Omental fat pad (tissue), 4 donors: Measurements from ENCODE around the gene RHOV. TPM values are rescaled to one million over a fixed set of nuclear protein-coding genes. Genes with fewer than 3 reads are reported as not detected.

Source experiments
- ATAC-seq: fragments of 150-250 bp; one replicate; pipeline ENCODE4 v1.9.1; 2016; ENCODE audit warnings: mild to moderate bottlenecking, moderate library complexity; ENCODE audit not compliant: low FRiP score
- DNase-seq: peaks from one replicate; pipeline ENCODE4 v3.0.0-alpha.2; 2019; ENCODE audit warnings: low spot score
- total RNA-seq, 4 donors: library from RNA; depleted of rRNA; stranded (reverse); fragments of >200 nt; gene quantifications; one replicate each; pipeline ENCODE4 v1.1.0, GENCODE V29; 2016
- TF ChIP-seq, protein P1 (sequence below), 3 donors: fragments of 450-650 bp; IDR thresholded peaks; one replicate each; pipeline ENCODE4 v1.5.1; 2016 to 2017; ENCODE audit warnings: antibody characterized with exemption in 3 of 3, mild to moderate bottlenecking in 3 of 3, moderate library complexity in 2 of 3

Gene RHOV
- total RNA-seq, 4 donors from 2014 or later = not detected

DNA sequence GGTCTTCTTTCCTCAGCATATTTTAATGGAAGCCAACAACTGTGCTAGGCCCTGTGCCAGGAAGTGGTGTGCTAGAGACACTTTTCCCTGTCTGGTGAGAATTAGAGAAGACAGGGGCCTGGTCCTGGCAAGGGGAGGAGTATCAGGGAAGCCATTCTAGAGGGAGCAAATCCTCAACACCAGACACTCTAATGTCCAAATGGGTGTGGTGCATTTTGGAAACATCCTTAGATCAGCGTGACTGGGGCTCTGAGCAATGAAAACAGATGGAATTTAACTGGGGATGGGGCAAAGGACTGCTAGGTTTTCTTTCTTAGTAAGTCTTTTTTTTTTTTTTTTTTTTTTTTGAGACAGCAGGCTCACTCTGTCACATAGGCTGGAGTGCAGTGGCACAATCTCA, 12.6 kb upstream of the RHOV start:
- DNase-seq = no peak
- ATAC-seq = no peak
- TF ChIP-seq, protein P1, sequence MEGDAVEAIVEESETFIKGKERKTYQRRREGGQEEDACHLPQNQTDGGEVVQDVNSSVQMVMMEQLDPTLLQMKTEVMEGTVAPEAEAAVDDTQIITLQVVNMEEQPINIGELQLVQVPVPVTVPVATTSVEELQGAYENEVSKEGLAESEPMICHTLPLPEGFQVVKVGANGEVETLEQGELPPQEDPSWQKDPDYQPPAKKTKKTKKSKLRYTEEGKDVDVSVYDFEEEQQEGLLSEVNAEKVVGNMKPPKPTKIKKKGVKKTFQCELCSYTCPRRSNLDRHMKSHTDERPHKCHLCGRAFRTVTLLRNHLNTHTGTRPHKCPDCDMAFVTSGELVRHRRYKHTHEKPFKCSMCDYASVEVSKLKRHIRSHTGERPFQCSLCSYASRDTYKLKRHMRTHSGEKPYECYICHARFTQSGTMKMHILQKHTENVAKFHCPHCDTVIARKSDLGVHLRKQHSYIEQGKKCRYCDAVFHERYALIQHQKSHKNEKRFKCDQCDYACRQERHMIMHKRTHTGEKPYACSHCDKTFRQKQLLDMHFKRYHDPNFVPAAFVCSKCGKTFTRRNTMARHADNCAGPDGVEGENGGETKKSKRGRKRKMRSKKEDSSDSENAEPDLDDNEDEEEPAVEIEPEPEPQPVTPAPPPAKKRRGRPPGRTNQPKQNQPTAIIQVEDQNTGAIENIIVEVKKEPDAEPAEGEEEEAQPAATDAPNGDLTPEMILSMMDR (IDR thresholded peaks at IDR 0.05) = no peak

DNA sequence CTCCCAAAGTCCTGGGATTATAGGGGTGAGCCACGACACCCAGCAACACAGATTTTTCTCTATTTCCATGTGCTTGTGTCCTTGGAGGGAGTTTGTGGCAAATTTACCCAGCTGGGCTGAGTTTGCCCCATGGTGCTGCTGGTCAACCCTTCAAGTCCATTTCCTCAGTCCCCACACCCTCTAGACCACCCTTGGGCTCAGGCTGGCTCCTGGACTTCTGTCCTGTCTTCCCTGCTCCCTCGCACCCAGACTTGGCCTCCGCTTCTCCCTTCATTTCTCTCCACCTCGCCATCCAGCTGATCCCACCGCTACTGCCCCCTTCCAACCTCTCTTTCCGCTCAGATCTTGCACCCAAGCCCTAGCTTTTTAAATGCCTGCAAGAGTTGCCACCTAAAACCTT, 7.3 kb upstream of the RHOV start:
- TF ChIP-seq, protein P1 (IDR thresholded peaks at IDR 0.05) = no peak
- ATAC-seq (no peak), DNase-seq (no peak)

DNA sequence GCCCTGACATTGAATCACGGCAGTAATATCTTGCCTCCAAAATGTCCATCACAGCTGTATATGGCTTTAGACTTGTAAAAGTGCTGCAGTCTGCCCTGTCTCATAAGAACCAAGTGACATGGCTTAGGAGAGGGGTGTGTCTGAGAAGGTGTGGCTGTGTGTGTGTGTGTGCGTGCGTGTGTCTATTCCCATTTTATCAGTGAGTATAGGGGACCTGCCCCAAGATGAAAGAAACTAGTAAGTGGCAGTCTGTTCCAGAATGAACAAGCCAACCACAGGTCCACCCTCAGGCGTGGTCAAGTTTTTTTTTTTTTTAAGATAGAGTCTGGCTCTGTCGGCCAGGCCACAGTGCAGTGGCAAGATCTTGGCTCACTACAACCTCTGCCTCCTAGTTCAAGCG, 5.6 kb upstream of the RHOV start:
- no peak for ATAC-seq
- TF ChIP-seq, protein P1 (IDR thresholded peaks at IDR 0.05) = no peak
- no peak for DNase-seq

DNA sequence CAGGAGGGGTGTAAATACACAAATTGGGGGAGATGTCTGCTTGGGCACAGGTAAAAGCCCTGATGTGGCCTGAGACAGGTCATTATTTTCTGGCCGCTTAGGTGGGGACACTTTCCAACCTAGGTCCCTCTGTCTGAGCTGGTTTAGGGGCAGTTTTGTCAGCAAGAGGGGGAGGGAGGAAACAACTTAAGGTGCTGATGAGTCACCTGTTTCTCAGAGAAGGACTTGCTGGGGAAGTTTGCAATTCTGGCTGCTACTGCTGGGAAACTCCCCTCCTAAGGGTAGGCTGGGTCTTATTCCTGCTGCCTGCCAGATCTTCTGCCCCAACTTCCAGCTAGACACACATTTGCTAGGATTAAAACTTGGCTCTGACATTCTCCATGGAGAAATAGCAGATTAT, 4.8 kb upstream of the RHOV start:
- DNase-seq = no peak
- no peak for ATAC-seq
- TF ChIP-seq, protein P1 (IDR thresholded peaks at IDR 0.05) = no peak

DNA sequence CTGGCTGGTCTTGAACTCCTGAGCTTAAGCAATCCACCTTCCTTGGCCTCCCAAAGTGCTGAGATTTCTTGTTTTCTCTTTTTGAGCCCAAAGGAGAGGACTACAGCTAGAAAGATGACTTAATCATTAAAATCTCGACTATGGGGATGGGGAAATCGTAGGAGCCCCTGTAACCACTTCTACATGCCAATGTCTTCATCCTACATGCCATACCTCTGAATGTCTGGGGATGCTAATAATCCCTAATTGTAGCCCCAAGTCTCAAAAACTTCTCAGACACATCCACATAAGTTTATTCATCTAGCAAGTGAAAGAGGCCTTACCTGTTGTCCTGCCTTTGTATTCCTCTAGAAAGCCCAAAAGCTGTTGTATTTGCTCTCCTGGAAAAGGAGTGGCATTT, 3.7 kb upstream of the RHOV start:
- ATAC-seq = no peak
- DNase-seq = no peak
- TF ChIP-seq, protein P1 (IDR thresholded peaks at IDR 0.05) = no peak

DNA sequence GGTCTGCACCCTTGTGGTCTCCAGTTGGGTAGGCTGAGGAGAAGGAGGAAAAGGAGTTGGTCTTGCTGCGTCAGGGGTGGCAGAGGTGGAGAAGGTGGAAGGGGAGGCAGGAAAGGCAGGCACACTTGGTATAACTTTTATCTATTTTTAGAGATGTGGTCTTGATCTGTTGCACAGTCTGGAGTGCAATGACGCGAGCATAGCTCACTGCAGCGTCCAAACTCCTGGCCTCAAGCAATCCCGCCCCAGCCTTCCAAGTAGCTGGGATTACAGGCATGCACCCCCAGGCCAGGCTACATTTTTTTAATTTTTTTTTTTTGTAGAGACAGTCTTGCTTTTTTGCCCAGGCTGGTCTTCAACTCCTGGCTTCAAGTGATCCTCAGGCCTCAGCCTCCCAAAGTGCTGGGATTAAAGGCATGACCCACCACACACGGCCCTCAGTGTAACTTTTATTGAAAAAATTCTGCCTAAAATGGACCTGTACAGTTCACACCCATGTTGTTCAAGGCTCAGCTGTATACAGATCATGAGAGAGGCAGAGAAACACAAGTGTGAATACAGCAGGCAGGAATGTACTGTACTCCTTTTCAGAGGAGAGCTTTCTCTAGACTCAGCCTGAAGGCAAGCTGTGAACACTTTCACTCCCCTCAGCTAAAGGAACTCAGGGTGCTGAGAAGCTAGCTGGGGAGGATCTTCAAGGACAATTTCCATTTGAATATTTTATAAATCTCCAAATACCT, 2.1 kb upstream of the RHOV start:
- TF ChIP-seq, protein P1 (IDR thresholded peaks at IDR 0.05) = no peak
- DNase-seq (no peak), ATAC-seq (no peak)
